A549 (cell line): ENCODE data around the gene KCTD3. TPM values are rescaled to one million over a fixed set of nuclear protein-coding genes. Genes with fewer than 3 reads are reported as not detected.

Experiments
- ATAC-seq, 2 experiments: fragments of 200-7000 bp in 1 of 2; fragments of >200 bp in 1 of 2; cut with Nextera tagmentation in 1 of 2; cut with Tn5 transposase in 1 of 2; 3 replicates each; pipeline versions ENCODE4 v1.8.0 to v1.9.1; 2018 to 2020; ENCODE audit warnings: mild to moderate bottlenecking in 1 of 2, moderate library complexity in 1 of 2
- CTCF ChIA-PET: fragments of 300-600 bp; sonication (Branson Sonifier 250); formaldehyde crosslinking; extraction: SDS; loops from one replicate; lab custom pipeline; 2021; ENCODE audit warnings: antibody characterized with exemption, inconsistent platforms; lab: Yijun Ruan, JAX
- POLR2A ChIA-PET: fragments of 350-600 bp; formaldehyde crosslinking; extraction: SDS; loops from one replicate; lab custom pipeline; 2021; ENCODE audit warnings: antibody characterized with exemption, inconsistent platforms; lab: Yijun Ruan, JAX
- DNase-seq, 2 experiments: peaks; one replicate each; pipeline versions ENCODE4 v3.0.0 to v3.0.0-alpha.2; 2011 to 2016; ENCODE audit warnings: low read depth in 1 of 2, low spot score in 1 of 2
- FAIRE-seq: peaks from 2 replicates; lab custom pipeline; 2011; peaks lifted over from hg19 to GRCh38; lab: Jason Lieb, UNC
- H3K27ac ChIP-seq, 2 experiments: fragments of >200 bp; sonication (Bioruptor Twin); formaldehyde crosslinking; 3 replicates each; pipeline ENCODE4 v1.5.1; 2016 to 2017
- H3K4me1 ChIP-seq: fragments of >200 bp; sonication (Bioruptor Twin); formaldehyde crosslinking; 3 replicates; pipeline ENCODE4 v1.6.1; 2016
- H3K4me2 ChIP-seq: fragments of >200 bp; sonication (Bioruptor Twin); formaldehyde crosslinking; 3 replicates; pipeline ENCODE4 v1.6.1; 2016
- H3K4me3 ChIP-seq: fragments of >200 bp; sonication (Bioruptor Twin); formaldehyde crosslinking; 3 replicates; pipeline ENCODE4 v1.5.1; 2016
- H3K9me3 ChIP-seq: fragments of >200 bp; sonication (Bioruptor Twin); formaldehyde crosslinking; 3 replicates; pipeline ENCODE4 v1.6.1; 2016
- BCL3 ChIP-seq: fragments of >200 bp; sonication (Bioruptor Twin); formaldehyde crosslinking; IDR thresholded peaks from 3 replicates; pipeline ENCODE4 v1.6.1; 2016
- CBX8 ChIP-seq: fragments of 200-600 bp; sonication (generic); IDR thresholded peaks from 2 replicates; pipeline ENCODE4 v1.6.1; 2016
- CEBPB ChIP-seq, 2 experiments: fragments of >200 bp in 1 of 2; sonication (Bioruptor Twin) in 1 of 2; formaldehyde crosslinking in 1 of 2; IDR thresholded peaks; 2 replicates each; pipeline ENCODE4 v1.6.1; 2012 to 2016
- CHD4 ChIP-seq: fragments of 200-600 bp; sonication (generic); IDR thresholded peaks from 2 replicates; pipeline ENCODE4 v1.6.1; 2016; ENCODE audit warnings: antibody characterized with exemption, mild to moderate bottlenecking, borderline replicate concordance
- E2F6 ChIP-seq: IDR thresholded peaks from 2 replicates; pipeline ENCODE4 v1.6.1; 2012; ENCODE audit warnings: low read depth, borderline replicate concordance
- EHMT2 ChIP-seq: fragments of 200-600 bp; sonication (generic); IDR thresholded peaks from 2 replicates; pipeline ENCODE4 v1.6.1; 2016; ENCODE audit warnings: antibody characterized with exemption, low read depth, mild to moderate bottlenecking, moderate library complexity
- ESRRA ChIP-seq: fragments of 150-350 bp; IDR thresholded peaks from 2 replicates; pipeline ENCODE4 v1.6.1; 2014; ENCODE audit warnings: mild to moderate bottlenecking, low read length, borderline replicate concordance
- HDAC2 ChIP-seq: fragments of 200-600 bp; sonication (generic); IDR thresholded peaks from 2 replicates; pipeline ENCODE4 v1.6.1; 2016
- HOXB13 ChIP-seq: fragments of 250-450 bp; sonication (Bioruptor Pico); IDR thresholded peaks from 2 replicates; pipeline ENCODE4 v1.5.0; 2020; ENCODE audit warnings: low read depth, mild to moderate bottlenecking, moderate library complexity
- JUNB ChIP-seq: fragments of >200 bp; sonication (Bioruptor Twin); formaldehyde crosslinking; IDR thresholded peaks from 2 replicates; pipeline ENCODE4 v1.6.1; 2016
- MAZ ChIP-seq: fragments of 150-350 bp; IDR thresholded peaks from 2 replicates; pipeline ENCODE4 v1.6.1; 2014; ENCODE audit warnings: antibody characterized with exemption, low read depth, low read length, borderline replicate concordance
- NR3C1 ChIP-seq: fragments of >200 bp; sonication (Bioruptor Twin); formaldehyde crosslinking; IDR thresholded peaks from 3 replicates; pipeline ENCODE4 v1.6.1; 2017
- PBX3 ChIP-seq: IDR thresholded peaks from 2 replicates; pipeline ENCODE4 v1.6.1; 2012
- POLR2A ChIP-seq: IDR thresholded peaks from 2 replicates; pipeline ENCODE4 v1.6.1; 2012; ENCODE audit warnings: mild to moderate bottlenecking, low read length
- RCOR1 ChIP-seq: fragments of 150-350 bp; IDR thresholded peaks from 2 replicates; pipeline ENCODE4 v1.6.1; 2014; ENCODE audit warnings: antibody characterized with exemption, low read length, low read depth
- RFX5 ChIP-seq: fragments of 450-650 bp; IDR thresholded peaks from 2 replicates; pipeline ENCODE4 v1.7.1; 2014; ENCODE audit warnings: antibody characterized with exemption, mild to moderate bottlenecking, moderate library complexity
- SMC3 ChIP-seq: fragments of >200 bp; sonication (Bioruptor Twin); formaldehyde crosslinking; IDR thresholded peaks from 3 replicates; pipeline ENCODE4 v1.6.1; 2018; ENCODE audit warnings: inconsistent platforms
- ZFP36 ChIP-seq: fragments of 450-650 bp; IDR thresholded peaks from 2 replicates; pipeline ENCODE4 v1.6.1; 2014; ENCODE audit warnings: borderline replicate concordance; ENCODE audit not compliant: partially characterized antibody
- ZNF302 ChIP-seq: fragments of 250-450 bp; sonication (Bioruptor Pico); IDR thresholded peaks from 2 replicates; pipeline ENCODE4 v1.9.0; 2021; ENCODE audit warnings: inconsistent platforms, mild to moderate bottlenecking, moderate library complexity
- ZSCAN20 ChIP-seq: fragments of 250-450 bp; sonication (Bioruptor Pico); IDR thresholded peaks from 2 replicates; pipeline ENCODE4 v1.8.0; 2022; ENCODE audit warnings: mild to moderate bottlenecking, moderate library complexity
- WGBS: methylation state at CpG from one replicate; pipeline ENCODE4 v1.1.6; 2017; ENCODE audit errors: missing lambda C conversion rate; 5-methylcytosine and 5-hydroxymethylcytosine counted together
- polyA plus RNA-seq, 4 experiments: library from polyadenylated mRNA; depleted of rRNA in 3 of 4; stranded (reverse); fragments of >200 nt; fragmentation: RNase III in 1 of 4; extraction: RNeasy Plus Mini Kit Qiagen cat#74134 plus additional on column Dnase treatment in 1 of 4; gene quantifications; 2 replicates in 3 of 4; 3 replicates in 1 of 4; pipeline ENCODE4 v1.2.3, GENCODE V29; 2011 to 2017
- small RNA-seq, 6 experiments: library from RNA; depleted of rRNA; stranded (forward); fragments of <200 nt; gene quantifications; one replicate each; pipeline ENCODE3, GENCODE V24; 2012

Gene KCTD3
- polyA plus RNA-seq, 2 of the 4 experiments (the other 2 are of a cell fraction), result 33.0 to 69.4 TPM

GRCh38 chr1:215665215-215665614, 98.1 kb downstream of the KCTD3 start:
- FAIRE-seq, result no peak
- POLR2A ChIA-PET, result no interaction called here
- 43% methylated on average over 4 of the region's 4 CpGs for WGBS

GRCh38 chr1:215667761-215668160, 100.7 kb downstream of the KCTD3 start:
- no peak overlapping the region for H3K27ac ChIP-seq
- ATAC-seq (no peak), FAIRE-seq (no peak), DNase-seq (no peak)
- no peak for TF ChIP-seq CEBPB (IDR thresholded peaks at IDR 0.05)
- TF ChIP-seq ZNF302 (CRISPR knock-in tag), result no peak
- TF ChIP-seq ESRRA, result no peak
- TF ChIP-seq SMC3, result no peak
- no peak for TF ChIP-seq CHD4
- TF ChIP-seq BCL3, result no peak
- no peak for TF ChIP-seq POLR2A
- TF ChIP-seq ZSCAN20 (CRISPR knock-in tag), result no peak
- TF ChIP-seq NR3C1, result no peak
- no peak for TF ChIP-seq RCOR1
- no peak for TF ChIP-seq HDAC2
- WGBS, result 49% methylated on average over 2 of the region's 2 CpGs
- CTCF ChIA-PET, result interaction anchor here (0.7 kb wide), 1 partner anchor 14 kb away, joined by 3 read pairs; no protein-coding TSS in a partner anchor
- POLR2A ChIA-PET, result no interaction called here
- no peaks in the 10 kb centered on the region for H3K9me3 ChIP-seq
- no peak overlapping the region for H3K4me2 ChIP-seq
- no peak overlapping the region for H3K4me3 ChIP-seq
- no peaks in the 10 kb centered on the region for H3K4me1 ChIP-seq

More at GRCh38 chr1:215665215-215665614, 98.1 kb downstream of the KCTD3 start:
- CTCF ChIA-PET, result no interaction called here
- Histone ChIP-seq H3K9me3 (no peaks in the 10 kb centered on the region), H3K4me2 (no peak overlapping the region), H3K4me1 (no peaks in the 10 kb centered on the region), H3K4me3 (no peak overlapping the region), H3K27ac (no peak overlapping the region)
- TF ChIP-seq HOXB13 (CRISPR knock-in tag) (no peak), CBX8 (no peak), MAZ (no peak), PBX3 (no peak), ZFP36 (no peak), POLR2A (no peak), JUNB (no peak)
- no peak for DNase-seq
- ATAC-seq, result no peak

- FAIRE-seq, result no peak
- 2% methylated on average over 4 of the region's 4 CpGs for WGBS
- TF ChIP-seq ZFP36 (no peak), RFX5 (no peak), EHMT2 (no peak), E2F6 (no peak), ZNF302 (CRISPR knock-in tag) (no peak)
- no peak for DNase-seq
- no peak for ATAC-seq
- Histone ChIP-seq H3K9me3 (no peaks in the 10 kb centered on the region), H3K27ac (no peak overlapping the region), H3K4me2 (no peak overlapping the region), H3K4me3 (no peak overlapping the region), H3K4me1 (no peaks in the 10 kb centered on the region)
- POLR2A ChIA-PET, result no interaction called here
- CTCF ChIA-PET, result no interaction called here
These were observed 102.8 kb downstream of the KCTD3 start for GRCh38 chr1:215669806-215670491.

Small RNA genes lying within 50 kb of the gene (small RNA-seq; reads per million reads assigned to genes)
- gene RF00108, result 0 to 0.26 (median 0) reads per million in 6 experiments
